Ureter (tissue), 1 donor: ENCODE measurements around the gene CA5A. TPM values are rescaled to one million over a fixed set of nuclear protein-coding genes. Genes with fewer than 3 reads are reported as not detected.
"Not testable (repeated sequence)": the region's sequence is repeated elsewhere in the genome, so short reads cannot be mapped to it uniquely, and the experiment has no call there.

Source experiments
- DNase-seq: peaks from one replicate; pipeline ENCODE4 v3.0.0-alpha.2; 2020; ENCODE audit warnings: low spot score
- total RNA-seq: library from RNA; stranded (reverse); gene quantifications from one replicate; pipeline ENCODE4 v1.2.4, GENCODE V29; 2023
- donor health status: DM: yes; HTN: yes; CAD: no.

The CA5A gene
- total RNA-seq = not detected

DNA sequence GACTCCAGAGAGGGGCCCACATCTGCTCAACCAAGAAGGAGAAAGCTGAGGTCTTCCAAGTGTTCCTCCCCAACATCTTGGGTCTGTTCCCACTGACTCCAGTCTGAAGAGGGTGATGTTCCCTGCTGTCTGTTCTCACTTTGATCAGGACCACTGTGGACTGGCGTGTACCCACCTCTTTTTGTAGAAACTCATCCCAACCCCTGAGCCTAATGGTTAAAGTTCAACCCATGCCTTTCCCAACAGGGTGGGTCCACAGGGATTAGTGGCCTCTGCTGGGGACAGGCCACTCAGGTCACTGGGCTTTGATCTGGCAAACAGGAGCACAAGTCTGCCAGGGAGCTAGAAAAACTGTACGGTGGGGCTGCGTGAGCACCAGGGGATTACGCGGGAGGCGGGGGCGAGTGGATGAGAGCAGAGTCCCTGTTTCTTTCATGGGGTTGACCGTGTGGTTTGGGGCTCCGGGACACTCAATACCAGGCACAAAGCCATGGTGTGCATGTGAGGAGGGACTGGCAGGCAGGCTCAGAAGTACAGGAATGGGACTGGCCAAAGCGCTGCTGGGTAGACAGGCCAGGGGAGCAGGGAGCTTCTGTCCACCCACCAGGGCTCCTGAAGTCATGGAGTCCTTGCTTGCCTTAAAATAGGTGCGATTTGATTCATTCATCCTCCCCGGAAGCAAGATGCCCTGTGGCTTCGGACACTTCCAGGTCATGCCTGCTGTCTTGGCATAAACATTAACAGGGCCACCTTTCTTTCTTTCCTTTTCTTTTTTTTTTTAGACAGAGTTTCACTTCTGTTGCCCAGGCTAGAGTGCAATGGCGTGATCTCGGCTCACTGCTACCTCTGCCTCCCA, at the start of gene CA5A:
TSS of gene CA5A (minus strand) at position 155 of the 856 bp plus-strand sequence. CDS start at position 76, 79 bp downstream.
- DNase-seq = no peak

DNA sequence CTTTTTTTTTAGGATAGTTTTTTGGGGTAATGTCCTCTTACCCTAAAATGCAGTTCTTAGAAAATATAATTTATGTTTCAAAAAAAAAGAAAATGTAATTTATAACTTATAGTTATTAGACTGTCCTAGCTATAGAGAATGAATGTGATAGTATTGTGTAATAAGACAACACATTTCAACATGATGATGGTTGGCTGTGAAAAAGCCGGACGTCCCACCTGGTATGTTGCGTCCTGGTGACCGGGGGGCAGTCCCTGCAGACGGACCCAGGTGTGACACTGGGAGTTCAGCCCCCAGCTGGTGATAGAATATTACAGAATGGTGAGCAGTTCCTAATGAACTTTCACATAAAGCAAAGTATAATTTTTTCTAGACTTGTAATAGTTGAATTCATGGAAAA, 49.2 kb upstream of the CA5A start:
- not testable (repeated sequence) for DNase-seq

DNA sequence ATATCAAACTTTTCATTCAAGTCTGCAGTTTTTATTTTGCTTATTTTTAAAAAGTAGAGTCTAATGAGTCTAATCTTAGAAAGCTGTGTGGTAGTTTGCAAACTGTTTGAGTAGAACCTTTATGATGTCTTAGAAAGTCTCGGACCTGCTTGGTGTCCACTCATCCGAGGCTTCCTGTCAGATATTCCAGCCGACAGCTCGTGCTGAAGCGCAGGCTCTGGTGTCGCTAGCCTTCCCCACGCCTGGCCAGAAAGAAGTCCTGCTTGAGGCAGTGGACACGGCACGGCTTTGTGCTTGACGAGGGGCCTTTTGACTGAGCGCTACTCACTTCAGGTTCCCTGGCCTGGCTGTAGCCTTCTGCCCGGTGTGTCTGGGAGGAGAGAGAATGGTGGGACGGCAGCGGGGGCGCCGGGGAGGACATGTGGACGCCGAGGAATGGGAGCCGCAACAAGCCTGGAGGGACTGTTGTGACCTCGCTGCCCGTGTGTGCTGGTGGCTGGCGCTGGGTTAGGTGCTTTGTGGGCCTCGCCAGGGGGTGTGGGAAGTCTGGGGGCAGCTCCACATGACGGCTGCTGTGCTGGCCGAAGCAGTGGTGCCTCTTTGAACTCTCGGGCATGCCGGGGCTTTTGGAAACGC, 48.4 kb upstream of the CA5A start:
- no peak for DNase-seq

DNA sequence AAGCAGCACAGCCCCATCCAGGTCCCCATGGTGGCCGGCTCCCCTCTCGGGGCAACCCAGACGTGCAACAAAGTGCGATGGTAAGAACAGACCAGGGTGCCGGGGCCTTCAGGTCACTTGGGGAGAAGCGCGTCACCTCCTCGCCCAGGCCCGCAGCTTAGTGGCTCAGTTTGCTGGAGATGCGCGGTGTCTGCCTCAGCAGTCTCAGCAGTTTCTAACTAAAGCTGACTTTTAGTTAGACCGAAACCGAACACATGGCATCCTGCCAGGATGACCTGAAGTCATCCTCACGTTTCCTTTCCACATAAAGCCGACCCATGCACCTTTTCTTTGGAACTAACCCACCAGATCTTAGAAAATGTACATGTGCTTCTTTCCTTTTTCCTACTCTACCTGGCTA, 47.9 kb upstream of the CA5A start:
- DNase-seq = not testable (repeated sequence)

DNA sequence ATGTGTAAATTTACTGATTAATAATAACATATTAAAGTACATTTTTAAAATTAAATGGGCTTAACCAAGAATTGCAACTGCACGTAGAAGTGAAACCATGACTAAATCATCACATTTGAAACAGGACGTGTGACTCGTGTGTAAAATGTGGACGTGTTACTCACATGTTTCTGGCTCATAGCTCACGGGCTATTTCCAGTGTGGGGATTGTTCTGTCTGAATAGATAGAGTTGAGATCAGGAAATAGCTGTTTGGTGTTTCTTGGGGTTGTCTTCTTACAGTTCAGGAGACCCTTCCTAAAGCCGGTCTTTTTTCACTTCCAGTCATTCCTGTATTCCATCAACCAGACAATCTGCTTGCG, 47.4 kb upstream of the CA5A start:
- not testable (repeated sequence) for DNase-seq

DNA sequence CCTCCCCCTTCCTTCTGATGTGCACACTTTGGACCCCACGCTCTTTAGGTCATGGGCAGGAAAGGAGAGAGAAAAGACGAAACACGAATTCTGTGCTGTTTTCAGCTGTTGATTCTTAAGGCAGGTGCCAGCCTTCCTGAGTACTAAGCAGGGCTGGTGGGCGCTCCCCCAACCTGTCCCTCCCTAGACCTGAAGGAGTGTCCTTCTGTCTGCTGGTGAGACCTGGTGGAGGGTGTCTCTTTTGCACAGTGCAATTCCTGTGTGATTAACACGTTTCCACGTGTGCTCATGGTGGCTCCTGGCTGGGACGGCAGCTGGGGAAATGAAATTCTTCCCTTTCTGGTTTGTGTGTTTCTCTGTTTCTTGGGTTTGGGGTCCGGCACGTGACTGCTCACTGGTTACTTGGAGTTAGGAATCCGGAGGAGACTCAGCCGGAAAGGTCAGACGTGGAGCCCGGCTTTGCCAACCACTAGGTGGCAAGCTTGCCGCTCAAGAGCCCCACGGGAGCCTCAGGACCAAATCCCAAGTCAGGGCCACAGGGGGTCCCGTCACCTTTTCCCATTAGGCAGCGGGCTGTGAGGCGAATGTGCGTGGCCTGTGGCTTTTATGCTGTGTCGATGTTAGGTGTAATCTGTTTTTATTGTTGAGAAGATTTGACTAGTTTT, 46.9 kb upstream of the CA5A start:
- DNase-seq = not testable (repeated sequence)

DNA sequence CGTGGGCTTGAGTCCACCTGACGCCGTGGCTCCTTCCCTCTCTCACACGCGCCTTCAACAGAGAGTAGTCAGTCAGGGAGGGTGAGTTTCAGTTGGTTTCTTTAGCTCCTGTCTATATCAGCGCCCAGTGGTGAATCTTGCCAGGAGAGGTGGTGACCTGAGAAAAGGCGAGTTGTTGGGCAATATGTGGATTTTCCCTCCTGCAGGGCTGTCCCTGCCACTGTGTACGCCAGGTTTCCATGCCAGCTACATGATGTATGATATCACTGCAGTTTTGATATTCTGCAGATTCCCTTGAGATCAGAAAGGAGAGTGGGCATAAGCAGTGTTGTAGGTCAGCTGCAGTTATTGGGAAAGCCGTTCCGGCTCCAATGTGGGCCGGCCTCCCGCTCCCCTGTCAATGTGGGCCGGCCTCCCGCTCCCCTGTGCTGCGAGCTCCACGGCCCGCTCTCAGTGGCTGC, 46.3 kb upstream of the CA5A start:
- DNase-seq = no peak

DNA sequence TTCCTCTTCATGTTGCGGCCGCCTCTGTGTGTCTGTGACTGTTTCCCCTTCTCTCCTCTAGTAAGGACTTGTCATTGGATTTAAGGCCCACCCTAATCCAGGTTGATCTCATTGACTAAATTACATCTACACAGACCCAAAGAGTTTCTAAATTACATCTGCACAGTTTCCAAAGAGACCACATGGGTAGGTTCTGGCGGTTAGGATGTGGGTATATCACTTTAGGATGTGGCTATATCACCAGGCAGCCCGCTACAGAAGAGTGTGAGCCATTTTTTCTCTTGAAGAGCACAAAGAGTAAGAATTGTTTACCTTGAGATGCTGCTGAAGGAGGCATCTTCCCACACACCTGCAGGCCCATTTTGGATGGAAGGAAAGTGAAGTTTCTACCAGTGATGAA, 45.0 kb upstream of the CA5A start:
- not testable (repeated sequence) for DNase-seq

DNA sequence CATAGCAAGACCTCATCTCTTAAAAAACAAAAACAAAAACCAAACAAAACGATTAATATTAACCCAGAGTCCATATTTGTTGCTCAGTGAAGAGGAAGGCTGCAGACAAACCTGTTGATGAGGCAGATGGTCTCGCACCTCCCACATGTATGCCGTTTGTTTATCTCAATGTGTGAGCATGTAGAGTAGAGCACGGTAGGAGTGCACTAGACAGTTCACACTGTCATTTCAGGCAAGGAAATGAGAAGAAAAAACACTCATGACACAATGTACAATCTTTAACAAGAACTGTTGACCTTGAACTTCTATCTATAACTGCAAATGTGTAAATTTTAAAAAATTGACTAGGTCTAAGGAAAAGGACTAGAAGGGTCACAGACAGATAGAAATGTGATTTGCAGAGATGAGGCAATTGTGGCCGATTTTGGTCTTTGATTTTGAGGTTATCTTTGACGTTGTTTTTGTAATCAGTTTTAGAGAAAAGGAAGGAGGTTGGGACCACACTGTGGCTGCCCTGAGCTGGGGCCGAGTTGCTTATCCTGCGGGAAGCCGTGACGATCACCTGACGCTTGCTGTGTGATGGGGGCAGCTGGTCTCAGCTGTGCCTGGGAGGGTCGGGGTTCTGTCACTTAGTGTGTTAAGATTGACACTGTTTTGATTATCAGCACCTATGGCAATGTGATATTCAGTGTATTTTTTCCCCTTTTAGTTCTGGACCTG, 43.7 kb upstream of the CA5A start:
- not testable (repeated sequence) for DNase-seq

DNA sequence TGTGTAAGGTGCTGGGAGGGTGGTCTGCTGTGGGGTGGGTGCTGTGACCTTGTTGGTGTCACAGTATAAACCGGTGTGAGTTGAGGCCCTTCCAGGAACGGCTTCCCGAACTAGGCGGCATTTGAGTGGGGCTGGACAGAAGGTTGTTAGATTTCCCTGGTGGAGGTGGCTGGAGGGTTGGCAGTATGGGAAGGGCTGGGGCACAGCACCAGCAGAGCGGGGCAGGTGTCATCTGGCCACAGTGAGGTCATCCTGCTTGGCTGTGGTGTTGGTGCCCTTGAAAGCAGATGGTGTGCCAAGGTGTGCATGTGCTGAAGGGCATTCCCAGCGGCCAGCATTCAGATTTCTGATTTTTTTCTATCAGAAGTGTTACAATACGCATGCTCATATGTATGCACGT, 43.0 kb upstream of the CA5A start:
- no peak for DNase-seq

DNA sequence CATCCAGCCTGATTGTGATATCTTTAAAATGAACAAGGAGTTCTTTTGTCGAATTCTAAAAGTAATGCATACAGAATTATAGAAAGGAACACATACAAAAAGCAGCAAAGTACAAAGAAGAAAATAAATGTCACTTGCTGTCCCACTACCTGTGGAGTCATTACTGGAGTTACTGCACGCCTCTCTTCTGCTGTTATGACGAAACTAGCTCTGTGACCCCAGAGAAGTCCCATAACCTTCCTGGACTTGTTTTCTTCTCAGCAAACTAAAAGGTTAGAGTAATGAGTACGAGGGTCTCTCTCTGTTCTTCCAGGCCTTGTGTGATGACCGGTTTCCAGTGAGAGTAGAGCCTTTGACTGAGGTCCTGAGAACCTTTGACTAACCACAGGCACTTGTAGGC, 41.8 kb upstream of the CA5A start:
- DNase-seq = no peak

DNA sequence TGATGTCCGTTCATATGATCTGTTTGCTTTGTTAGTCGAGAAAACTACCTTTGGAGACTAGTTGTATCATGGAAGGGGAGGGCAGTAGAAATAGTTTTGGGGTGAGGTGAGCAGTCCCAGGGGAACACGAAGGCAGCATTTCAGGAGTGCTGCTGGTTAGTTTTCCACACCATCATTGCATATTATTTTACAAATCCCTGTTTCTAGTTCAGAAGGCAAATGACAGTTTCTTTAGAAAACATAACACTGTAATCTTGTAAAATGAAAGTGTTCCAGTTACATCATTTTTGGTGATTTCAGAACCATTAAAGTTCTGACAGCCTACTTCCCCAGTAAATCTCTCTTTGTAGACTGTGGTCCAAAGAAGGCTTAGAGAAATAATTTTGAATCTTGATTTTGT, 40.3 kb upstream of the CA5A start:
- no peak for DNase-seq

DNA sequence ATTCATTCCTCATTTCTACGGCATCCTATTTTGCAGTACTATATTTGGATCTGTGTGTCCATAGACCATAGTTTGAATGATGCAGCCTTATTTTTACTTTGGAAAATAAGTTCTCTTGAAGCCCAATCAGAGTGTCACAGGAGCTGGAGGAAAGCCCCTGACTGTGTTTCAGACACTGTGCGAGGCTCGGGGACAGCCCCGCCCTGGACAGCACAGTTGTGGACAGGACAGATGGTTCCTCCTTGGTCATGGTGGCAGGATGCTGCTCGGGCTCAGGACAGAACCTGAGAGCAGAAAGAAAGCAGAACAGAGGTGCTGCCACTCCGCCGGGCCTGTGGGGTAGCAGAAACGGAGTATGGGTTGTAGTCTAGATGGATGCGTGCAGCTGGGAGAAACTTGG, 37.8 kb upstream of the CA5A start:
- no peak for DNase-seq

DNA sequence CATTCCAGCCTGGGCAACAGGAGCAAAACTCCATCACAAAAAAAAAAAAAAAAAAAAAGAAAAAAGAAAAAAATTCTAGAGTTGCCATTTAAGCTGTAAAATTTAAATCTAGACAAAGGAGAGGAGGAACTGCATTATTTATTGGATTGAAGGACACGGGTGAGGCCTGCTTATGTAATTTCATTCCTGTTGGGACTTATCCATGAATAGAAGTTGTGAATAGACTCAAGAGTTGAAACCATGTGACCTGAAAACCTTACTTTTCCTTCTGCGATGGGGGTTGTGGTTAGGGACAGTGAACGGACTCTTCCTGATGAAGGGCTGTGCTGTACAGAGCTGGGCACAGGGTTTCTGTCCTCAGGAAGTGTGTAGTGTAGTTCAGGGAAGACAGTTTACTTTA, 37.4 kb upstream of the CA5A start:
- no peak for DNase-seq

DNA sequence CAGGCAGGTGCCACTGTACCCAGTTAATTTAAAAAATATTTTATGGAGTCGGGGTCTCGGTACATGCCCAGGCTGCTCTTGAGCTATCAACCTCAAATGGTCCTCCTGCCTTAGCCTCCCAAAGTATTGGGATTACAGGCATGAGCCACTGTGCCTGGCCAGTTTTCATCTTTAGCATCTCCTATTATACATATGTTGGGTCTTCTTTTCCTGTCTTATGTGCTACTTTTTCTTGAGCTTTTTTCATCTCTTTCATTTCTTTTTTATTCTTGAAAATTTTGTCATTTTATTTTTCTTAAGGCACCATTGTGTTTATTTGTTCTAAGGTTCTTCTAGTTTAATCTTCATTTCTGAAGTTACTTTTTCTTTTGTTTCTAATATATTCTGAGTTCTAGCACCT, 35.6 kb upstream of the CA5A start:
- no peak for DNase-seq

DNA sequence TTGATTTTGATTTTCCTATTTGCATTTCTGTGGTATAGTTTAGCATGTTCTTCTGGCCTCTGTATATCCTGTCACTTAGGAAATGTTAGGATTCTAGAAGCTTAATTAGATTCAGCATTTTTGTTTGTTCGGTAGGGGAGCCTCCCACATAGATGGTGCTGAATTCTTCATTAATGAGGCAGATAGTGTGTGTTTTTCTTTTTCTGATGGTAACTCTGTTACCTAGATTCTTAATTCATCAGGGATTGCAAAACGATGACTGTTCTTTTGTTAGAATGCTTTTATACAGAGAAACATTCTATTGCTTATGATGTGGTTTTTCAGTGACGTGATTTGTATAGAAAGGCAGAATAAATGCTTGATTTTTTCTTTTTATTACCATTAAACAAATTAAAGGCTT, 33.9 kb upstream of the CA5A start:
- DNase-seq = no peak

DNA sequence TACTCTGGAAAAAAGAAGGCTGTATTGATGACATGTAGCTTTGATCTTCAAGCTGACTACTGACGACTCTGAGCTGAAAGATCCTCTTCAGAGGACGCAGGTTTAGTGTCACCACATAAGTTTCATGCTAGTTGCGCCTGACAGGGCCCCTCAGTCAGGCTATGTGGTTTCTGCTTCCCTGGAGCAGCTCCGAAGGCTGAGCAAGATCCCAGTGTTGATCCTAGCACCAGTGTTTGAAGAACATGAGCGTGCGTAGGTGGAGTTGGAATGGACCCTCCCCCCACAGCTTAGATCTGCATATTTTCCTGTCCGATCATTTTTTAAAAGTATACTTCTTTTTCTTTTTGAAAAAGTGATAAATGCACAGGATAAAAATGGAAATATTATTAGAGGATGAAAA, 32.2 kb upstream of the CA5A start:
- no peak for DNase-seq

DNA sequence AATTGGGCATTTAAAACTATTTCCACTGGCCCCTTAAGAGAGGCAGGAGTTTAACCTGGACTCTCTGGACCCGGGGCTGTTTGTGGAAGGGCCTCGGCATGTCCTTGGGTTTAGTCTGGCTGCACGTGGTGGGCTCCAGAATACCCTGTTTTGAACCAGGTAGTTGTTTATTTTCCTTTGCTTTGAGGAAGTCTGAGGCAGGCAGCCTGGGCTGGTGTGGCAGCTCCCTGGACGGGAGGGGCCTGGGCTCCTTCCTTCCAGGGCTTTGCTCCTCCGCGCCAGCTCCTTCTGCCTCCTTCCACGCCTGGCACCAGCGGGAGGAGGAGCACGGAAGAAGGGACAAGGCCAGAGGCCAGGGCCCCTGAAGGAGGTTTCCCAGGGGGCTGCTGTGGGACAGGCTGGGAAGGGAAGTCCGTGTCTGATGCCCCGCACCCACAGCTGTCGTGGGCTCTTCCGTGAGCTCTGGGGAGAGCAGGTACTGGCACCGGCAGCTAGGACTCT, 30.4 kb upstream of the CA5A start:
- no peak for DNase-seq

DNA sequence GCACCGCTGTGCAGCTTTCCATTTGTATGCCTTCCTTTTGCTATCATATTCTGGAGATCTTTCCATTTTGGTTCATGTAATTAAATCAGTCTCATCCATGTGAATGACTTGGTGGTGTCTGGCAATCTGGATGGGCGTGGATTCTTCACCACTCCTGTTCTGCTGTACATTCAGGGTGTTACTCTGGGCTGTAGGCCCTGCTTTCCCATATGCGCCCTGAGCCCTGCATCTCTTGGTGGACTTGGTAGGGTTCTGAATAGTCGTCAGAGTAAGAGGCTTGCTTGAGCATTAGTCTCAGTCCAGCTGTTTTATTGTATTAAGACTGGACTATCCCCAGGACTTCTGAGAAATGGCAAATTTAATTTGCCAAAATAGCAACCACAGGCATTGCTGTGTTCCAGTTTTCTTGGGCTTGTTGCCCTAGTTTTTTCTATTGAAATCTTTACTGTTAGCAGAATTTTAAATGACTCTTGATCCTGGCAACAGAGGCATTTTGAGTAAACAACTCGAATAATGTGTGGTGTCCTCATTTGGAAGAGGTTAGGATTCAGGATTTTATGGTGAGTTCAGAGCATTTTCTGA, 29.8 kb upstream of the CA5A start:
- no peak for DNase-seq

DNA sequence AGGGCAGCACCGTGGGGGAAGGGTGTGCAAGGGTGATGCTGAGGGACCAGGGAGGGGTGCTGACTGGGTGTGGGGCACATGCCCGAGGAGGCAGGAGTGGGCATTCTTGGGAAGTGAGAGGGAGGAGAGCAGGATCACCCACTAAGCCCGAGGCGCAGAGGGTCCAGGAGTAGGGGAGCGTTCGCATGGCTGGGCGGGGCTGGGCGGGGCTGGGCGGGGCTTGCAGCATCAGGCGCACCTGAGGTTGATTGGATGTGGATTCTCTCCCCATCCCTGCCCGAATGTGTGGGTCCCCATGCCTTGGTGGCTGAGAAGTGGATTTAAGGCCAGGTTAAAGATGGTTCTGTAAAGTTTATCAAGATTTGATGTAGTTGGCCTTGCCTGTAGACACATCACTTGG, 29.1 kb upstream of the CA5A start:
- no peak for DNase-seq

DNA sequence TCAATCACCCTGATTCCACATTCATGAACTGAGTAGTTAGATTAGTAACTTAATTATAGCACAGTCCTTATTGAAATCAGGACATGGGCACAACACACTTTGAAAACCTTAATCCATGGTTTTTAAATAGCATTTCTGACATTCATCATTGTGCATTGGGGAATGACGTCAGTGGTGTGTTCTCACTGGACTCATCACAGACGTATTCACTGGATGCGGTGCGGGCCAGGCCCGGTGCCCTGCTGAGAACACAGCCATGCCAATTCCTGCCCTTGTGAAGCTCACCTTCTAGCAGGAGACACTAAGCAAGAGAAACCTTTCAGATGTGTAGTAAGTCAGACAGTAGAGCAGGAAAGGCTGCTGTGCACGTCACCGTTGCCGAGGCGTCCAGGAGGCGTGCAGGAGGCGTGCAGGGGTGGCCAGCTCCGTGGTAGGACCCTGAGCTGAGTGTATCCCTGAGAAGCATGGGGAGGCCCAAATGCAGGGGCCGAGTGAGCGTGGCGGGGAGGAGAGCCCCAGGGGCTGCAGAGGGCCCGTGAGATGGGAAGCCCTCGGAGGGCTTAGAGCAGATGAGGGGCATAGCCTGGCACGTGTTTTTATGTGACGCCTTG, 27.8 kb upstream of the CA5A start:
- no peak for DNase-seq
